Stimulated activated naive CD8-positive, alpha-beta T cell treated with anti-CD3 and anti-CD28 coated beads, Interleukin-15, amount 100 ng/mL, for 72 hours (primary cell): Measurements from ENCODE around the gene SPSB4.

ENCODE experiments used
- ATAC-seq: fragments of 150-1000 bp; cut with Tn5 transposase; 2 replicates; pipeline ENCODE4 v1.10.0; 2021; ENCODE audit warnings: mild to moderate bottlenecking, moderate library complexity
- DNase-seq, 2 donors: peaks; one replicate each; pipeline ENCODE4 v3.0.0; 2021 to 2022
- H3K27ac Mint-ChIP-seq, 2 donors: one replicate each; pipeline ENCODE4 v1.8.0; 2022; ENCODE audit warnings: mild to moderate bottlenecking in 2 of 2, mixed read lengths in 2 of 2, moderate library complexity in 2 of 2
- H3K27me3 Mint-ChIP-seq: one replicate; pipeline ENCODE4 v1.8.0; 2022; ENCODE audit warnings: mixed read lengths
- H3K4me1 Mint-ChIP-seq: one replicate; pipeline ENCODE4 v1.8.0; 2022; ENCODE audit warnings: mild to moderate bottlenecking, mixed read lengths
- H3K4me3 Mint-ChIP-seq, 2 donors: one replicate each; pipeline ENCODE4 v1.8.0; 2022; ENCODE audit warnings: mild to moderate bottlenecking in 2 of 2, mixed read lengths in 2 of 2, moderate library complexity in 1 of 2
- H3K9me3 Mint-ChIP-seq, 2 donors: one replicate each; pipeline ENCODE4 v1.8.0; 2022; ENCODE audit warnings: mixed read lengths in 2 of 2

The SPSB4 gene

GRCh38 chr3:141080431-141080830 is 29.3 kb downstream of the SPSB4 start:
- H3K4me3 Mint-ChIP-seq: no peak overlapping the region
- no peaks in the 10 kb centered on the region for H3K9me3 Mint-ChIP-seq
- peaks cover 12% of the 10 kb centered on the region for H3K27me3 Mint-ChIP-seq
- peaks cover 12% of the 10 kb centered on the region for H3K4me1 Mint-ChIP-seq
- DNase-seq (no peak), ATAC-seq (no peak)
- H3K27ac Mint-ChIP-seq: no peak overlapping the region

DNA sequence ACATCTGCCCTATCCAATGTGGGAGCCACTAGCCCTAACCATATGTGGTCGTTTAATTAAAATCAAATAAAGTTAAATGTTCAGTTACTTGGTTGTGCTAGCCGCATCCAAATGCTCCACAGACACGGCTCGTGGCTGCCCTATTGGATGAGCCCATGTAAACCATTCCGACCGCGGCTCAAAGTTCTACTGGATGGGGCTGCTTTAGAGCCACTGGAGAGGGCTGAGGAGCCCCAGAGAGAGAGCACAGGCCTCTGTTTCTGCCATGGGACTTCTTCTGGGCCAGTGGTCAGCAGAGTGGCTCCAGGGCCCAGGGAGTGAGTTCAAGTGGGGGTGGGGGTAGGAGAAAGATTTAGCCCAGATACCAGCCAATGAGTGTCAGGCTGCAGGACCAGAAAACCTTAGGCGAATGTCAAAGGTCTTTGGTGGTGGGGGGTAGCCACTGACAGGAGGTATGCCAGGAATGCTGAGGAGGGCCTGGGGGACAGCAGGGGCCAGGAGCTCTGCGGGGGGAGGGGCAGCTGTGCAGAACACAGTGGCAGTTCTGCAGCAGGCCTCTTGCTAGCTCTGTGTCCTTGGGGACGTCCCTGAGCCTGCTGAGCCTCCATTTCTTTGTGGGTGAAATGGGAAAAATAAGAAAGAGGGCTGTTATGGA is 30.1 kb downstream of the SPSB4 start:
- no peak overlapping the region for H3K27ac Mint-ChIP-seq
- ATAC-seq (no peak), DNase-seq (no peak)
- peaks cover 12% of the 10 kb centered on the region for H3K4me1 Mint-ChIP-seq
- no peaks in the 10 kb centered on the region for H3K9me3 Mint-ChIP-seq
- peaks cover 12% of the 10 kb centered on the region for H3K27me3 Mint-ChIP-seq
- H3K4me3 Mint-ChIP-seq: no peak overlapping the region

DNA sequence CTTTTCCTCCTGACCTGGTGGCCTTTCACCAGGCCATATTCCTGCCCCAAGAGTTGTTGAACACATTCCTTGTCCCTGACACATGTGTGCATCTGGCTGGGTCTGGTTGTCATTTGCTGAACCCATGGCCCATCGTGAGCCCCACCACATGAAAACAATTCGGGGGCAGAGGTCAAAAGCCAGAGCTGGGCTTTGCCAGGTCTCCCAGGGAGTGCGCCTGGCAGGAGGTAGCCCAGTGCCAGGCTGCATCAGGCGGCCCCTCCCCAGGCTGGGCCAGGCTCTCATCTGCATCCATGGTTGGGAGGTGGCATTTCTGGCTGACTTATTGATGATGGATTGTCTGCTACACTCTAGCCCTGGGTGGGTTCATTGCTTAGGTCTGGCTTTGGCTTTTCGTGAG is 30.9 kb downstream of the SPSB4 start:
- peaks cover 6% of the 10 kb centered on the region for H3K4me1 Mint-ChIP-seq
- no peak for ATAC-seq
- peaks cover 10% of the 10 kb centered on the region for H3K27me3 Mint-ChIP-seq
- no peaks in the 10 kb centered on the region for H3K9me3 Mint-ChIP-seq
- H3K4me3 Mint-ChIP-seq: no peak overlapping the region
- DNase-seq: no peak
- no peak overlapping the region for H3K27ac Mint-ChIP-seq

DNA sequence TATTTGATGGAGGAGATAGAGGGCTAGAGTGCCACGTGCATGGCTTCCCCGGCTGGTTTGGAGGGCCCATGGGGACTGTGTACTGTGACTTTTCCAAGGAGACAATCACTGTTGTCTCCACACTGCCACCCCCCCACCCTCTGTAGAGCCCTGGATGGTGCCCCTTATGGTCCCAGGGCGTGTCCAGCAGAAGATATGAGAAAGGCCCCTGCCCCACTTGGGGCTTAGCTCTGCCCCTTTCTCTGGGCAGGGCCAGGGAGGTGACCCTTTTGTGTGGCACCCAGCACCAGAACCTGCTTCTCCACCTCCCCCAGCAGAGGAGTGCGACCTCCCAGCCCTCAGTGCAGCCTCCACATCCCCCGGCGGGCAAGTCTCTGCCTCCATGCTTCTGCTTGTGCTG is 32.1 kb downstream of the SPSB4 start:
- ATAC-seq: peak; percentile 15
- Mint-ChIP-seq H3K4me3 (no peak overlapping the region), H3K27me3 (no peaks in the 10 kb centered on the region), H3K9me3 (no peaks in the 10 kb centered on the region), H3K4me1 (no peaks in the 10 kb centered on the region), H3K27ac (no peak overlapping the region)
- no peak for DNase-seq

DNA sequence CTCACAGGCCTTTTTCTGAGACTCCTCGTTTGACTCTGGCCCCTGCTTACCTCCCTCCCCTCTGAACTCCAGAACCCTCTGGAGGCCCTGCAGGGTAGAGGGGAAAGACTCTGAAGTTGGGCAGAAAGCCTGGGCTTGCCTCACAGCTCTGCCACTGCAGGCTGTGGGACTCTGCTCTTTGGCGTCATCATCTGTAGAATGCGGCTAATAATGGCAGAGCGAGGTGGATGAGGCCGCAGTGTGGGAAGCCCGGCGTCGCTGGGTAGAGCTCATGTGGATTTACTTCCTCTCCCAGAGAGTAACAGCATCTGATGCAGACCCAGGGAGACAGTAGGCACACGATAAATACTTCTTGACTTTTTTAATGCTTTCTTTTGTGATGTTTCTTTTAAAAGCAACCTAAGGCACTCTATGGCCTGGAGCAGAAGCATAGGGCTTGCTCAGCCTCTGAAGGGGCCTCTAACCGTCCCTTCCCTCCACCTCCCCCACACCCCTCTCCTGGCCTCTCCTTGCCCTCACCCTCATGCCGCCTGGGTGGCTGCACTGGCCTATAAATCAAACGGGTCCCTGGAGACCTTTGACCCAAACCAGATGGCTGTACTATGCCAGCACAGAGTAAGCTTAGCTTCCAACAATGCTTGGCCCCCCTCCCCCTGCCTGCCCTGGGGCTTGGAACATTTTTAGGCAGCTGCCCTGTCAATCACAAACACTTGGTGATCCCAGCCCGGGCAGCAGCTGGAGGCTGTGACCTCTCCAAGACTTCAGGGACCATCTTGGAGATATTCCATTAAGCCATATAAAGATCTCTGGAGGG is 32.9 kb downstream of the SPSB4 start:
- no peak for ATAC-seq
- no peaks in the 10 kb centered on the region for H3K4me1 Mint-ChIP-seq
- H3K9me3 Mint-ChIP-seq: no peaks in the 10 kb centered on the region
- no peak overlapping the region for H3K4me3 Mint-ChIP-seq
- H3K27ac Mint-ChIP-seq: no peak overlapping the region
- H3K27me3 Mint-ChIP-seq: no peaks in the 10 kb centered on the region
- no peak for DNase-seq

- H3K9me3 Mint-ChIP-seq: no peaks in the 10 kb centered on the region
- H3K4me3 Mint-ChIP-seq: no peak overlapping the region
- no peaks in the 10 kb centered on the region for H3K27me3 Mint-ChIP-seq
- no peaks in the 10 kb centered on the region for H3K4me1 Mint-ChIP-seq
- H3K27ac Mint-ChIP-seq: no peak overlapping the region
- ATAC-seq (no peak), DNase-seq (no peak)
Observed at GRCh38 chr3:141085343-141086070, 34.4 kb downstream of the SPSB4 start.

DNA sequence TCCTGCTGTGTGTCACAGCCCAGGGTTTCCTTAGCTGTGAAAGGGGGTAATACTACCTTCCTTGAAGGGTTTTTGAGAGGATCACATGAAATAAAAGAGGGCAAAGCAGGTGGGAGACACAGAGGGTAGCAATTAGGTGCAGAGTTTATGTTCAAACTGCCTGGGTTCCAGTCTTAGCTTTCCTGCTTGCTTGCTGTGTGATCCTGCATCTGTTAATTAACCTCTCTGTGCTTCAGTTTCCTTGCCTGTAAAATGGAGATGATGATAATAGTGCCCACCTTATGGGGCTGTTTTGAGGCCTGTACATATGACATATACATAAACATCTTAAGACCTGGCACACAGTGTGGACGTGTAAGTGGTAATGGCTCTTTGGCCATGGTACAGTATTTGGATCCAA is 35.0 kb downstream of the SPSB4 start:
- no peak overlapping the region for H3K4me3 Mint-ChIP-seq
- no peak for ATAC-seq
- H3K27me3 Mint-ChIP-seq: no peaks in the 10 kb centered on the region
- H3K27ac Mint-ChIP-seq: no peak overlapping the region
- no peaks in the 10 kb centered on the region for H3K9me3 Mint-ChIP-seq
- no peaks in the 10 kb centered on the region for H3K4me1 Mint-ChIP-seq
- no peak for DNase-seq

DNA sequence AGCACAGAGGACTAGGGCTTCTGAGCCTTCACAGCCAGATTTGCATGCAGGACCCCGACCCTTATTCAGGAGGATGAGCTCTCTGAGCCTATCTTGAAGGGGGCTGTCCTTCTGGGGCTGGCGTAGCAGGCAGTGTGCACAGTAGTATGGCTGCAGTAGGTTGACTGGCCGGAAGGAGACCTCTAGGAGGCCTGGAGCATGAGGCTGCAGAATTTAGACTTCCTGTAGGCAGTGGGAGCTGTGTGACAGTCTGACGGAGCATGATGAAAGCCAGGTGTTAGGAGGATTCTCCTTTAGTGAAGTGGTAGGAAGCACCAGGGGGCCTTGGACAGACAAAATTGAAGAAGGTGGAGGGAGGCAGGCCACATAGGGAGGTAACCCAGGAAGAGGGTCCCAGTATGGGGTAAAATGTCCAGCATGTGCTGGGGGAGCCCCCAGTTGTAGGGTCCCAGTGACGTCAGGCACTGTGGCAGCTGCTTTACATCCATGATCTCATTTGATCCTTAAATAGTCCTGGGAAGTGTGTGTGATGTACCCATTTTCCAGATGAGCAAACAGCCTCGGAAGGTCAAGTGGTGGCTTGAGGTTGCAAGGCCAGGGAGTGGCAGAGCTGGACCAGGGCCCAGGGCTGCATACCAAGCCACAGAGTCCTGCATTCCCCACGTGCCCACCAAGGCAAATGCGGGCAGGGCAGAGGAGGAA is 36.1 kb downstream of the SPSB4 start:
- ATAC-seq: no peak
- H3K27me3 Mint-ChIP-seq: no peaks in the 10 kb centered on the region

DNA sequence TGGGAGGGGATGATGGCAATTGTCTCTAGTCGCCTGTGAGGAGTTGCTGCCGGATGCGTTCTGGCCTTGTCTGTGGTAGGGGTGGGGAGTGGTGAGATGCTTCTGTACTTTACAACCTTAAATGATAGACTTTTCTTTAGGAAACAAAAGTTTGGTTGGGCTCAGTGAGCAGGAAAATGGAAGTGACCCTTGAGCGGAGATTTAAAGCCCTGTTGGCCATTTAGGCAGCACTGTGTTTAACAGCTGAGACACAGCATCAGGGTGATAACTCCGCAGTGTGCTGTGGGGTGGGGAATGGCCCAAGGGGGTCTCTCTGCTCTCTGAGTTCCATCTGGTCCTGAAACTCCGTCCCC is 36.6 kb downstream of the SPSB4 start:
- Mint-ChIP-seq H3K27ac (no peak overlapping the region), H3K9me3 (no peaks in the 10 kb centered on the region), H3K4me3 (no peak overlapping the region), H3K27me3 (no peaks in the 10 kb centered on the region), H3K4me1 (no peaks in the 10 kb centered on the region)
- no peak for ATAC-seq
- DNase-seq: no peak

More for the DNA sequence above, 36.1 kb downstream of the SPSB4 start:
- Mint-ChIP-seq H3K27ac (no peak overlapping the region), H3K4me3 (no peak overlapping the region), H3K4me1 (no peaks in the 10 kb centered on the region), H3K9me3 (no peaks in the 10 kb centered on the region)
- no peak for DNase-seq

- Mint-ChIP-seq H3K27me3 (no peaks in the 10 kb centered on the region), H3K4me1 (no peaks in the 10 kb centered on the region), H3K27ac (no peak overlapping the region), H3K4me3 (no peak overlapping the region), H3K9me3 (no peaks in the 10 kb centered on the region)
- no peak for DNase-seq
- no peak for ATAC-seq
Observed at GRCh38 chr3:141089339-141090152, 38.4 kb downstream of the SPSB4 start.

DNA sequence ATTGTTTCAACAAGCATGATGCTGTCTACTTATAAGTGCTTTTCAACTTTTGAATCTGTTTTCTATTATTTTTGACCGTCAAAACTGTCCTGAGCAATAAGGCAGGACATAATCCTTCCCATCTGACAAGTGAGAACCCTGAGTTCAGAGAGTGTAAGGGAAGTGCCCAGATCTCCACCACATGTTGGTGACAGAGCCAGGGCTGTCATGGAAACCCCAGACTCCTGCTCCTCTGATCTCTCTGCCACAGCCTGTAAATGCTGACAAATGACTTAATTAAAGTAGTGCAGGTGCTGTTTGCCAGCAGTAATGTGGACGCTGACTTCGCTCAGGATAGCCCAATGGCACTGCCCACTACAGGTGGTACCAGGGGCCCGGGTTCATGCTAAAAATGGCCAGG is 40.3 kb downstream of the SPSB4 start:
- no peak overlapping the region for H3K4me3 Mint-ChIP-seq
- DNase-seq (no peak), ATAC-seq (no peak)
- no peak overlapping the region for H3K27ac Mint-ChIP-seq
- H3K27me3 Mint-ChIP-seq: no peaks in the 10 kb centered on the region
- no peaks in the 10 kb centered on the region for H3K4me1 Mint-ChIP-seq
- H3K9me3 Mint-ChIP-seq: no peaks in the 10 kb centered on the region

DNA sequence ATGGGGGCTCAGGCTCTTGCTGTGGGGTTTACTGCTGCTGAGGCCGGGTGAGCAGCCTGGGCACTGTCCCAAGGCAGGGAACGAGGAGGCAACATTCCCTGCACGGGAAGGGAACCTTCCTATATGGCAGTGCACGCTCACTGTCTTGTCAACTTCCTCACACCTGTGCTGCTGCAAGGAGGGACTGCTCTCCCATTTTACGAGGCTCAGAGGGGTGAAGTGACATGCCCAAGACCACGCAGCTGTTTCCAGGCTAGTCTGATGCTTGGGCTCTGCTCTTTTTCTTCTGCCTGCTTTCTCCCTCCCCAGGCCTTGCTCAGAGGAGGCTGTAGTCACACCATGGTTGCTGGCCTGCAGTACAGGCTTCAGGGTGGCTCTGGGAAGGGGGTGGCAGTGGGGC is 41.5 kb downstream of the SPSB4 start:
- Mint-ChIP-seq H3K9me3 (no peaks in the 10 kb centered on the region), H3K4me3 (no peak overlapping the region), H3K4me1 (no peaks in the 10 kb centered on the region), H3K27me3 (no peaks in the 10 kb centered on the region), H3K27ac (no peak overlapping the region)
- DNase-seq: no peak
- peak; percentile 21 for ATAC-seq

DNA sequence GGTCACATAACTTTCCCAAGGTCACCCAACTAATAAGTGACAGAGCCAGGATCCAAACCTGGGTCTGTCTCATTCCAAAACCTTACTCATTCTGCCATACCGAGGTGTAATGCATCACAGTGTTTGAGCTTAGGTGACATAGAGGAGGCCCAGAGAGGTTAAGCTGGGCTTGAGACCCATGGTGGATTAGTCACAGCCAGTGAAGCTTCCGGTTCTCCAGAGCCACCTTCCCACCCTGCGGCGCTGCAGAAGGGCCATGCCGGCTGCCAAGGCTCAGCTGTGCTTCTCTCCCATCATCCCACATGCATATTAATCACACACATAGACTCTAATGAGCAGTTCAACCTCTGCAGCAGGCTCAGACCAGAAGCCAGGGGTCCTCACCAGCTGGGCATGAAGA is 42.2 kb downstream of the SPSB4 start:
- H3K4me3 Mint-ChIP-seq: no peak overlapping the region
- DNase-seq (no peak), ATAC-seq (peak; percentile 7)
- H3K27ac Mint-ChIP-seq: peak overlapping the region in 1 of 2 donors; percentile 38
- no peaks in the 10 kb centered on the region for H3K4me1 Mint-ChIP-seq
- H3K27me3 Mint-ChIP-seq: no peaks in the 10 kb centered on the region
- no peaks in the 10 kb centered on the region for H3K9me3 Mint-ChIP-seq

DNA sequence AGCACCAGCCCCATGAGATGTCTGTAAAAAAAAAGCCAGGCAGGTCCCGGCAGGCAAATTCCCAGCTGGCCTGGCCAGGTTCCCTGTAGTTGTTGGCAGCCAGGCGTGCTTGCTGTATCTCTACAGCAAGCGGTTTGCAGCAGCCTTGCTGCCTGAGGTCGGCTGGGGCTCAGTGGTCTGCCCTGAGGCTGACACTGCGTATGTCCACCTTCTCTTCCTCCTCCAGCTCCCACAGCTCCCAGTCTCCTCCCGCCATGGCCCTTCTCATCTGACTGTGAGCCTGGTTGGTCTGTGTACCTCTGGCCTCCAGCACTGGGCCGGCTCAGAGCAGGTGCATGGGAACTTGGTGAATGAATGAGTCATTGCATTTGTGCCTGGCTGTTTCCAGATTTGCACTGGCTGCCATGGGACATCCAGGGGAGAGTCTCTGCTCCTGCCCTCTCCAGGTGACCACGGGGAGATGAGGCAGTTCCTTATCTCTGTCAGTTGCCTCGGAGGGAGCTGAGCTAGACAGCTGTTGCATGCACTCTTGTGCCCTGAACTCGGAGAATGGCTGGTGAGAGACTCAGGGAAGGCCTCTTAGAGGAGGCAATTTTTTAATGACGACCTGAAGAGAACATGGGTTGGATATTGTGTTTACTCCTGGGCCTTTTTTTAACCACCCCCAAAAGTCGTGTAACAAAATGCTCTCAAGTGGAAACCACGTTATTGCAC is 43.0 kb downstream of the SPSB4 start:
- no peak for ATAC-seq
- H3K27ac Mint-ChIP-seq: peak overlapping the region in 1 of 2 donors; percentile 9
- H3K4me1 Mint-ChIP-seq: no peaks in the 10 kb centered on the region
- no peaks in the 10 kb centered on the region for H3K27me3 Mint-ChIP-seq
- H3K9me3 Mint-ChIP-seq: no peaks in the 10 kb centered on the region
- no peak for DNase-seq
- no peak overlapping the region for H3K4me3 Mint-ChIP-seq
